NCI-H82 treated with DMSO at 0.1 percent for 48 hours (cell line): ENCODE results near the gene PRR16.

Source experiments
- DNase-seq: peaks from one replicate; lab custom pipeline; 2025; ENCODE audit not compliant: unreplicated experiment; lab: John Stamatoyannopoulos, UW

PRR16 gene

GRCh38 chr5:120706877-120707276, 242.8 kb downstream of the PRR16 start:
- no peak for DNase-seq

DNA sequence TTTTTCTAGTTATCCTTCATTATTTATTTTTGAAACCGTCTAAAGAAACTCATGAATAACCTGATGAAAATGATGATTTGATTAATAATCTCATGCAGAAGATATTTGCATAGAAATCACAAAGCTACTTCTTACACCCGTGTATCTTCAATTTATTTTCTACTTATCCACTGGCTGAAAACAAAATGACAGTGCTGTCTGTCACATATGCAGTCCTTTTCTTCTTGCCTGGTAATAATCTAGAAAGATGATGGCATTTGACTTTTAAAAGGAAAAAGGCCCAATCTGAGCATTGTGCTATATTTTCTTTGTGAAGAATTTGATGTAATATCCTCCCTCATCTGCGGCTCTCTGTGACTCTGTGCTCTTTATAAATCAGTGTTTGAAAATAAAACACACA, 253.3 kb downstream of the PRR16 start:
- DNase-seq: no peak

DNA sequence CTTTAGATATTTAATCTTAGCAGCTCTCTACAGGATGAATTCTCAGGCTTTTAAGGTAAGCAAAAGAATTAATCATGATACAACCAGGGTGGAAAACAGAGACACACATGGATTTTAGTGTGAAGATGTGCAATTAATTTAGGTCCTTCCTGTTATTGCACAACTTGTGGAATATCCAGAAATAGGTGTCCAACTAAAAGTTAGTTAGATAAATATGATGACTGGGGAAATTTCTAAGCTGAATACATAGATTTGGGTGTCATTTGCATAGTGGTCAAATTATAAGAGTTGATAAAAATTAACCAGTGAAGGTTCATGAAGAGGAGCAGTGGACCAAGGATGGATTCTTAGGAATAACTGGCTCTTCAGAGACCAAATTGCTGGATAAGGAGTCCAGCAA, 266.1 kb downstream of the PRR16 start:
- no peak for DNase-seq

DNA sequence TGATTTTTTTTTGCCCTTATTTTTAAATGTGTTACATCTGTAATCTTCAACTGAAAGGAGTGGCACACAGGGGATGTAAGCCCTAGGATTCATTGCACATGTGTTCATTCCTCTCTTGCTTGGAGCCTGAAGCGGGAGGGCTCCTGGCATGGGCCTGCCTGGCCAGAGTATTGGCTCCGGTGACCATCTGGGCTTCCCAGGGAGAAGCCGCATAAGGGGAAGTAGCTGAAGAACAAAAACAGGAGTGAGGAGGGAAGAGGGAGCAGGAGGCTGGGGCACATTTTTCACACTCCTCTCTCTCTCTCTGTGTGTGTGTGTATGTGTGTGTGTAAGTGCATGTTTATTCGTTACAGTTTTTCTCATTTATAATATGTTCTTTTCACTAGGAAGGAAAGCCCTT, 269.9 kb downstream of the PRR16 start:
- DNase-seq: no peak

- no peak for DNase-seq
Measured at GRCh38 chr5:120735076-120735475, 271.0 kb downstream of the PRR16 start.
